Trophoblast cell (in vitro differentiated cells and primary cell): ENCODE data around the gene FRMD8. TPM values are rescaled to one million over a fixed set of nuclear protein-coding genes. Genes with fewer than 3 reads are reported as not detected.

Experiments used
- DNase-seq, 2 donors: peaks; one replicate each; pipeline ENCODE4 v3.0.0-alpha.2; 2016
- H2AFZ ChIP-seq: 2 replicates; pipeline ENCODE4 v1.6.1; 2013; ENCODE audit warnings: low read length, moderate library complexity, mild to moderate bottlenecking; ENCODE audit not compliant: insufficient read depth, poor library complexity
- H2AK5ac ChIP-seq: 2 replicates; pipeline ENCODE4 v1.6.1; 2013; ENCODE audit warnings: mild to moderate bottlenecking, low read length
- H2BK120ac ChIP-seq: 2 replicates; pipeline ENCODE4 v1.6.1; 2013; ENCODE audit warnings: low read length, mild to moderate bottlenecking, moderate library complexity; ENCODE audit not compliant: insufficient read depth, poor library complexity
- H2BK12ac ChIP-seq: 2 replicates; pipeline ENCODE4 v1.6.1; 2013; ENCODE audit warnings: mild to moderate bottlenecking, low read length, moderate library complexity
- H2BK5ac ChIP-seq: 2 replicates; pipeline ENCODE4 v1.6.1; 2013; ENCODE audit warnings: low read length, low read depth, moderate library complexity, mild to moderate bottlenecking; ENCODE audit not compliant: poor library complexity
- H3K14ac ChIP-seq: 2 replicates; pipeline ENCODE4 v1.6.1; 2013; ENCODE audit warnings: mild to moderate bottlenecking, low read length
- H3K18ac ChIP-seq: 2 replicates; pipeline ENCODE4 v1.6.1; 2013; ENCODE audit warnings: mild to moderate bottlenecking, low read length
- H3K23ac ChIP-seq: 2 replicates; pipeline ENCODE4 v1.6.1; 2013; ENCODE audit warnings: low read length
- H3K27ac ChIP-seq: 2 replicates; pipeline ENCODE4 v1.5.1; 2013; ENCODE audit warnings: low read depth, mild to moderate bottlenecking, inconsistent platforms, low read length, moderate library complexity
- H3K27me3 ChIP-seq: 2 replicates; pipeline ENCODE4 v1.6.1; 2013; ENCODE audit warnings: inconsistent platforms, mild to moderate bottlenecking, low read length, moderate library complexity; ENCODE audit not compliant: insufficient read depth
- H3K36me3 ChIP-seq, 2 experiments: 1 replicate in 1 of 2; 2 replicates in 1 of 2; pipeline ENCODE4 v1.6.1; 2013; ENCODE audit warnings: low read length in 2 of 2, mild to moderate bottlenecking in 2 of 2, moderate library complexity in 1 of 2; ENCODE audit not compliant: insufficient read depth in 2 of 2, control insufficient read depth in 1 of 2
- H3K4ac ChIP-seq: 2 replicates; pipeline ENCODE4 v1.6.1; 2013; ENCODE audit warnings: low read depth, mild to moderate bottlenecking, low read length, moderate library complexity
- H3K4me1 ChIP-seq, 2 experiments: 1 replicate in 1 of 2; 2 replicates in 1 of 2; pipeline ENCODE4 v1.6.1; 2013; ENCODE audit warnings: low read length in 2 of 2, mild to moderate bottlenecking in 2 of 2, moderate library complexity in 1 of 2; ENCODE audit not compliant: insufficient read depth in 2 of 2, control insufficient read depth in 1 of 2
- H3K4me2 ChIP-seq: 2 replicates; pipeline ENCODE4 v1.6.1; 2013; ENCODE audit warnings: inconsistent platforms, mild to moderate bottlenecking, low read length, moderate library complexity
- H3K4me3 ChIP-seq: 2 replicates; pipeline ENCODE4 v1.5.1; 2013; ENCODE audit warnings: mild to moderate bottlenecking, low read depth, low read length, inconsistent platforms
- H3K79me1 ChIP-seq: one replicate; pipeline ENCODE4 v1.6.1; 2013; ENCODE audit warnings: low read length
- H3K79me2 ChIP-seq: 2 replicates; pipeline ENCODE4 v1.6.1; 2013; ENCODE audit warnings: low read length, mild to moderate bottlenecking; ENCODE audit not compliant: control insufficient read depth, insufficient read depth, poor library complexity
- H3K9ac ChIP-seq: 2 replicates; pipeline ENCODE4 v1.6.1; 2013; ENCODE audit warnings: mild to moderate bottlenecking, low read length
- H3K9me3 ChIP-seq: 2 replicates; pipeline ENCODE4 v1.6.1; 2013; ENCODE audit warnings: low read depth, mild to moderate bottlenecking, control low read depth, inconsistent platforms, low read length; ENCODE audit not compliant: insufficient read depth
- H4K12ac ChIP-seq: 2 replicates; pipeline ENCODE4 v1.6.1; 2013; ENCODE audit warnings: low read depth, mild to moderate bottlenecking, low read length, moderate library complexity
- H4K8ac ChIP-seq: 2 replicates; pipeline ENCODE4 v1.6.1; 2013; ENCODE audit warnings: low read depth, mild to moderate bottlenecking, low read length, moderate library complexity
- H4K91ac ChIP-seq: one replicate; pipeline ENCODE4 v1.6.1; 2013; ENCODE audit warnings: low read depth, mild to moderate bottlenecking, low read length, moderate library complexity
- WGBS: extraction: QIAGEN DNeasy Blood & Tissue Kit; methylation state at CpG from one replicate; pipeline ENCODE4 v1.1.7; 2013; ENCODE audit warnings: missing lambda C conversion rate; ENCODE audit not compliant: insufficient read length, insufficient coverage; ENCODE audit errors: extremely low coverage; 5-methylcytosine and 5-hydroxymethylcytosine counted together
- polyA plus RNA-seq: library from polyadenylated mRNA; stranded (reverse); fragments of 200-250 nt; gene quantifications from 2 replicates; pipeline ENCODE4 v1.2.3, GENCODE V29; 2013

FRMD8 gene
- polyA plus RNA-seq: 21.2 and 22.9 TPM in 2 replicates

- peak within 1 kb of the TSS; percentile 94 for H3K14ac ChIP-seq
- WGBS: no CpG with 5 or more reads among the region's 76 CpGs
- H2BK120ac ChIP-seq: peak within 1 kb of the TSS; percentile 79
- no peak within 1 kb of the TSS for H3K23ac ChIP-seq
- H3K79me2 ChIP-seq: peaks cover 13% of the 10 kb centered on the region
- H3K79me1 ChIP-seq: peaks cover 39% of the 10 kb centered on the region
- peak within 1 kb of the TSS; percentile 93 for H2AK5ac ChIP-seq
- peak within 1 kb of the TSS; percentile 96 for H3K18ac ChIP-seq
- H4K8ac ChIP-seq: peak within 1 kb of the TSS; percentile 98
- H2AFZ ChIP-seq: peak within 1 kb of the TSS; percentile 89
- peak within 1 kb of the TSS; percentile 81 for H2BK5ac ChIP-seq
- H4K12ac ChIP-seq: peak within 1 kb of the TSS; percentile 84
- peaks cover 5 to 10% of the 10 kb centered on the region in 2 experiments for H3K36me3 ChIP-seq
- peak within 1 kb of the TSS; percentile 97 for H4K91ac ChIP-seq
- peak within 1 kb of the TSS; percentile 89 for H3K4me3 ChIP-seq
- peak; percentile 89 to 94 for DNase-seq
- peak within 1 kb of the TSS; percentile 93 for H2BK12ac ChIP-seq
- H3K27me3 ChIP-seq: no peaks in the 10 kb centered on the region
- peak within 1 kb of the TSS; percentile 36 for H3K27ac ChIP-seq
- peak within 1 kb of the TSS; percentile 83 for H3K4ac ChIP-seq
- no peaks in the 10 kb centered on the region for H3K9me3 ChIP-seq
- H3K4me2 ChIP-seq: peak within 1 kb of the TSS; percentile 79
- peaks cover 61 to 68% of the 10 kb centered on the region in 2 experiments for H3K4me1 ChIP-seq
- H3K9ac ChIP-seq: peak within 1 kb of the TSS; percentile 61
Observed at GRCh38 chr11:65386307-65387140, at the start of gene FRMD8. TSS of gene FRMD8 (plus strand) at chr11:65386637. CDS start at chr11:65387037, 400 bp downstream.

- Histone ChIP-seq H2AFZ (no peak overlapping the region), H3K9ac (no peak overlapping the region), H2BK5ac (no peak overlapping the region), H3K4me3 (no peak overlapping the region), H3K36me3 (peaks cover 36 to 37% of the 10 kb centered on the region in 2 experiments), H3K4me1 (peaks cover 0 to 3% of the 10 kb centered on the region in 2 experiments), H2BK120ac (no peak overlapping the region), H4K8ac (no peak overlapping the region), H3K27me3 (no peaks in the 10 kb centered on the region), H3K23ac (no peak overlapping the region), H4K12ac (no peak overlapping the region), H3K9me3 (no peaks in the 10 kb centered on the region), H3K4ac (peak overlapping the region; percentile 15), H2BK12ac (no peak overlapping the region), H3K4me2 (no peak overlapping the region), H3K79me2 (peaks cover 8% of the 10 kb centered on the region), H2AK5ac (no peak overlapping the region), H3K14ac (no peak overlapping the region), H4K91ac (no peak overlapping the region), H3K27ac (no peak overlapping the region), H3K18ac (no peak overlapping the region), H3K79me1 (peaks cover 8% of the 10 kb centered on the region)
- no CpG with 5 or more reads among the region's 7 CpGs for WGBS
- no peak for DNase-seq
Observed at GRCh38 chr11:65338676-65339075, 47.8 kb upstream of the FRMD8 start.

GRCh38 chr11:65340226-65340625 is 46.2 kb upstream of the FRMD8 start:
- H3K14ac ChIP-seq: no peak overlapping the region

GRCh38 chr11:65341856-65342255 is 44.6 kb upstream of the FRMD8 start:
- Histone ChIP-seq H3K4me3 (no peak overlapping the region), H3K79me1 (no peaks in the 10 kb centered on the region), H2AFZ (no peak overlapping the region), H2BK5ac (no peak overlapping the region), H3K23ac (no peak overlapping the region), H3K14ac (no peak overlapping the region), H4K8ac (no peak overlapping the region), H3K9me3 (no peaks in the 10 kb centered on the region), H4K12ac (no peak overlapping the region), H4K91ac (no peak overlapping the region), H3K27me3 (no peaks in the 10 kb centered on the region), H3K36me3 (peaks cover 60 to 68% of the 10 kb centered on the region in 2 experiments), H2BK12ac (no peak overlapping the region), H2BK120ac (no peak overlapping the region), H3K9ac (no peak overlapping the region), H3K79me2 (no peaks in the 10 kb centered on the region), H3K4ac (no peak overlapping the region), H3K4me1 (no peaks in the 10 kb centered on the region), H2AK5ac (no peak overlapping the region), H3K4me2 (no peak overlapping the region), H3K27ac (no peak overlapping the region), H3K18ac (no peak overlapping the region)
- WGBS: no CpG with 5 or more reads among the region's 3 CpGs
- DNase-seq: no peak

More at GRCh38 chr11:65340226-65340625, 46.2 kb upstream of the FRMD8 start:
- H3K18ac ChIP-seq: no peak overlapping the region
- no CpG with 5 or more reads among the region's 11 CpGs for WGBS
- H3K79me2 ChIP-seq: no peaks in the 10 kb centered on the region
- no peaks in the 10 kb centered on the region for H3K9me3 ChIP-seq
- no peak for DNase-seq
- no peak overlapping the region for H2BK120ac ChIP-seq
- peaks cover 51 to 53% of the 10 kb centered on the region in 2 experiments for H3K36me3 ChIP-seq
- no peaks in the 10 kb centered on the region for H3K79me1 ChIP-seq
- H3K4me2 ChIP-seq: no peak overlapping the region
- no peak overlapping the region for H3K23ac ChIP-seq
- no peak overlapping the region for H2BK5ac ChIP-seq
- no peak overlapping the region for H4K8ac ChIP-seq
- H3K9ac ChIP-seq: no peak overlapping the region
- no peak overlapping the region for H3K27ac ChIP-seq
- H3K4ac ChIP-seq: no peak overlapping the region
- H4K91ac ChIP-seq: no peak overlapping the region
- H2AFZ ChIP-seq: no peak overlapping the region
- H4K12ac ChIP-seq: no peak overlapping the region
- H3K4me1 ChIP-seq: no peaks in the 10 kb centered on the region
- H2BK12ac ChIP-seq: no peak overlapping the region
- H3K4me3 ChIP-seq: no peak overlapping the region
- H2AK5ac ChIP-seq: no peak overlapping the region
- no peaks in the 10 kb centered on the region for H3K27me3 ChIP-seq
